HEK293 (cell line): ENCODE results near the gene ME3.

Experiments
- CTCF ChIA-PET: fragments of 350-600 bp; formaldehyde crosslinking; extraction: SDS; loops from one replicate; lab custom pipeline; 2021; ENCODE audit warnings: antibody characterized with exemption; lab: Yijun Ruan, JAX
- POLR2A ChIA-PET: fragments of 300-600 bp; formaldehyde crosslinking; extraction: SDS; loops from one replicate; lab custom pipeline; 2020; ENCODE audit warnings: antibody characterized with exemption, inconsistent platforms; lab: Yijun Ruan, JAX
- H3K27ac ChIP-seq: fragments of 200-500 bp; sonication (Bioruptor generic); 2 replicates; pipeline ENCODE4 v1.5.1; 2014; ENCODE audit warnings: low read depth, low read length, control low read depth, inconsistent platforms; ENCODE audit errors: extremely low read depth
- H3K36me3 ChIP-seq, 2 experiments: fragments of 200-500 bp in 1 of 2; sonication (Bioruptor generic) in 1 of 2; 1 replicate in 1 of 2; 2 replicates in 1 of 2; pipeline ENCODE4 v1.5.1; 2014 to 2017; ENCODE audit warnings: inconsistent platforms in 2 of 2, low read length in 2 of 2; ENCODE audit not compliant: control insufficient read depth in 2 of 2, insufficient read depth in 1 of 2
- H3K4me1 ChIP-seq: fragments of 200-500 bp; sonication (Bioruptor generic); 2 replicates; pipeline ENCODE4 v1.5.1; 2014; ENCODE audit warnings: mild to moderate bottlenecking, low read length, inconsistent platforms; ENCODE audit not compliant: control insufficient read depth, insufficient read depth
- H3K4me3 ChIP-seq: 2 replicates; pipeline ENCODE4 v1.5.1; 2011; ENCODE audit warnings: low read depth, mild to moderate bottlenecking, control low read depth, low read length, moderate library complexity
- H3K9me3 ChIP-seq: fragments of 200-500 bp; sonication (Bioruptor generic); 2 replicates; pipeline ENCODE4 v1.5.1; 2014; ENCODE audit warnings: low read depth, low read length, inconsistent platforms; ENCODE audit not compliant: control insufficient read depth, insufficient read depth
- GFI1B ChIP-seq: fragments of 450-650 bp; formaldehyde crosslinking; IDR thresholded peaks from 2 replicates; pipeline ENCODE4 v1.5.1; 2016; ENCODE audit warnings: missing biosample characterization, missing genetic modification characterization
- HOXC10 ChIP-seq: sonication (generic); formaldehyde crosslinking; IDR thresholded peaks from 2 replicates; pipeline ENCODE4 v1.8.1; 2023; ENCODE audit warnings: mild to moderate bottlenecking, missing genetic modification reagents
- IKZF3 ChIP-seq: fragments of 450-650 bp; IDR thresholded peaks from 2 replicates; pipeline ENCODE4 v1.5.0; 2018; ENCODE audit warnings: missing biosample characterization, mild to moderate bottlenecking, missing genetic modification characterization, moderate library complexity
- KLF16 ChIP-seq: fragments of 450-650 bp; formaldehyde crosslinking; IDR thresholded peaks from 2 replicates; pipeline ENCODE4 v1.5.1; 2017; ENCODE audit warnings: missing biosample characterization, missing genetic modification characterization
- ZBTB11 ChIP-seq: fragments of 450-650 bp; formaldehyde crosslinking; conservative IDR thresholded peaks from 2 replicates; pipeline ENCODE4 v1.5.1; 2016; ENCODE audit warnings: low read depth, missing biosample characterization, missing genetic modification characterization
- ZFP37 ChIP-seq: fragments of 450-650 bp; formaldehyde crosslinking; IDR thresholded peaks from 2 replicates; pipeline ENCODE4 v1.5.1; 2016; ENCODE audit warnings: missing biosample characterization, missing genetic modification characterization
- ZNF10 ChIP-seq: fragments of 450-650 bp; formaldehyde crosslinking; IDR thresholded peaks from 2 replicates; pipeline ENCODE4 v1.5.1; 2017; ENCODE audit warnings: missing biosample characterization, missing genetic modification characterization
- ZNF132 ChIP-seq: fragments of 450-650 bp; formaldehyde crosslinking; IDR thresholded peaks from 2 replicates; pipeline ENCODE4 v1.5.1; 2017; ENCODE audit warnings: missing biosample characterization, missing genetic modification characterization, borderline replicate concordance
- ZNF302 ChIP-seq: fragments of 450-650 bp; formaldehyde crosslinking; IDR thresholded peaks from 2 replicates; pipeline ENCODE4 v1.5.1; 2016; ENCODE audit warnings: missing biosample characterization, missing genetic modification characterization, low read depth
- ZNF311 ChIP-seq: fragments of 450-650 bp; formaldehyde crosslinking; IDR thresholded peaks from 2 replicates; pipeline ENCODE4 v1.5.1; 2017; ENCODE audit warnings: missing biosample characterization, missing genetic modification characterization, borderline replicate concordance
- ZNF324 ChIP-seq: fragments of 450-650 bp; formaldehyde crosslinking; IDR thresholded peaks from 2 replicates; pipeline ENCODE4 v1.5.1; 2016; ENCODE audit warnings: missing biosample characterization, missing genetic modification characterization
- ZNF335 ChIP-seq: fragments of 450-650 bp; formaldehyde crosslinking; conservative IDR thresholded peaks from 2 replicates; pipeline ENCODE4 v1.5.1; 2016; ENCODE audit warnings: missing biosample characterization, missing genetic modification characterization
- ZNF37A ChIP-seq: fragments of 450-650 bp; IDR thresholded peaks from 2 replicates; pipeline ENCODE4 v1.5.1; 2018; ENCODE audit warnings: missing biosample characterization, missing genetic modification characterization
- ZNF394 ChIP-seq: fragments of 450-650 bp; formaldehyde crosslinking; IDR thresholded peaks from 2 replicates; pipeline ENCODE4 v1.5.1; 2016; ENCODE audit warnings: missing biosample characterization, missing genetic modification characterization, mild to moderate bottlenecking, moderate library complexity, borderline replicate concordance
- ZNF404 ChIP-seq: fragments of 450-650 bp; formaldehyde crosslinking; IDR thresholded peaks from 2 replicates; pipeline ENCODE4 v1.5.1; 2017; ENCODE audit warnings: missing biosample characterization, missing genetic modification characterization
- ZNF548 ChIP-seq: fragments of 450-650 bp; formaldehyde crosslinking; IDR thresholded peaks from 2 replicates; pipeline ENCODE4 v1.5.1; 2016; ENCODE audit warnings: missing biosample characterization, missing genetic modification characterization
- ZNF558 ChIP-seq: fragments of 450-650 bp; formaldehyde crosslinking; IDR thresholded peaks from 2 replicates; pipeline ENCODE4 v1.5.1; 2016; ENCODE audit warnings: missing biosample characterization, missing genetic modification characterization
- ZNF571 ChIP-seq: fragments of 450-650 bp; formaldehyde crosslinking; IDR thresholded peaks from 2 replicates; pipeline ENCODE4 v1.5.0; 2017; ENCODE audit warnings: missing biosample characterization, missing genetic modification characterization
- ZNF600 ChIP-seq: fragments of 450-650 bp; formaldehyde crosslinking; IDR thresholded peaks from 2 replicates; pipeline ENCODE4 v1.5.1; 2016; ENCODE audit warnings: missing biosample characterization, missing genetic modification characterization
- ZNF658 ChIP-seq: fragments of 450-650 bp; formaldehyde crosslinking; IDR thresholded peaks from 2 replicates; pipeline ENCODE4; 2016; ENCODE audit warnings: missing biosample characterization, missing genetic modification characterization
- ZNF664 ChIP-seq: fragments of 450-650 bp; formaldehyde crosslinking; IDR thresholded peaks from 2 replicates; pipeline ENCODE4 v1.5.1; 2016; ENCODE audit warnings: missing biosample characterization, missing genetic modification characterization
- ZNF785 ChIP-seq: fragments of 450-650 bp; formaldehyde crosslinking; IDR thresholded peaks from 2 replicates; pipeline ENCODE4 v1.5.1; 2016; ENCODE audit warnings: missing biosample characterization, missing genetic modification characterization
- ZXDB ChIP-seq: fragments of 450-650 bp; formaldehyde crosslinking; IDR thresholded peaks from 2 replicates; pipeline ENCODE4 v1.5.1; 2016; ENCODE audit warnings: missing biosample characterization, missing genetic modification characterization
- TF ChIP-seq, protein P1 (sequence below): fragments of 450-650 bp; formaldehyde crosslinking; IDR thresholded peaks from 2 replicates; pipeline ENCODE4 v1.5.1; 2016; ENCODE audit warnings: missing biosample characterization, missing genetic modification characterization
- TF ChIP-seq, protein P2 (sequence below): fragments of 450-650 bp; formaldehyde crosslinking; IDR thresholded peaks from 2 replicates; pipeline ENCODE4 v1.5.1; 2017; ENCODE audit warnings: missing biosample characterization, missing genetic modification characterization
- TF ChIP-seq, protein P3 (sequence below): fragments of 450-650 bp; formaldehyde crosslinking; IDR thresholded peaks from 2 replicates; pipeline ENCODE4 v1.5.1; 2016; ENCODE audit warnings: missing biosample characterization, missing genetic modification characterization
- TF ChIP-seq, protein P4 (sequence below): fragments of 450-650 bp; formaldehyde crosslinking; optimal IDR thresholded peaks from 2 replicates; pipeline ENCODE3; 2016; ENCODE audit warnings: missing biosample characterization, mild to moderate bottlenecking, missing genetic modification characterization

The ME3 gene

DNA sequence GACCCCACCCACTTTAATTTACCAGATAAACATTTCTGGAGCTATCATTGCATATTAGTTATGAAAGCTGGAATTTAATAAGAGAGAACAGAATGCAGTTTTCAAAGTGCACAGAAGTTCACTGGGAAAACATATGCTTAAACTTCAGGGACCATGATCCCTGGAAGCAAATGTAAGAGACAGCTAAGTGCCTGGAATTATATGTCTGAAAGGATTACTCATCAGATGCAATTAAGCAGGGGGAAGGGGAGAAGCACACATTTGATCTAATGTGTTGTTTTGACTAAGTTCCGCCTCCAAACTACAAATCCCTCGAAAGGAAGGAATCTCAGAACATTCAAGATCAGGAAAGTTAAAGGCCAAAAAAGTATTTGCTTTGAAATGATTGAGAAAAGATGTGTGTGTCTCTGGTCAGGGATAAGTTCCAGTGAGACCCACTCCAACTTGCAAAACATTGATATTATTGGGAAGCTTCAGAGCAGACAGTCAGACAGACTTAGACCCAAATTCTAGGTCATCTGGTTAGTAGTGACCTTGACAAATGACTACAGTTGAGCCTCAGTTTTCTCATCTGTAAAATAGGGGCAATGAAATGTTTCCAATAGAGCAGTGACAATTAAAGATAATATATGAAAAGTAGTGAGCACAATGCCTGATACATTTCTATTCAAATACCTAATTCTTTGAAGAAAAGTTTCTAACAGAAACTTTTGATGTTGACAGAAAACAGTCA lies 147.6 kb downstream of the ME3 start:
- POLR2A ChIA-PET: interaction anchor here (0.8 to 1.6 kb wide), 6 partner anchors 12 to 68 kb away, joined by 3 to 6 read pairs (median 4); no protein-coding TSS in a partner anchor
- Histone ChIP-seq H3K9me3 (no peaks in the 10 kb centered on the region), H3K4me1 (peaks cover 9% of the 10 kb centered on the region), H3K27ac (peak overlapping the region; percentile 86), H3K36me3 (no peaks in the 10 kb centered on the region), H3K4me3 (no peak overlapping the region)
- CTCF ChIA-PET: interaction anchor here (0.6 to 1.6 kb wide), 7 partner anchors 8 to 415 kb away, joined by 3 to 4 read pairs (median 3); no protein-coding TSS in a partner anchor
- TF ChIP-seq, protein P1, sequence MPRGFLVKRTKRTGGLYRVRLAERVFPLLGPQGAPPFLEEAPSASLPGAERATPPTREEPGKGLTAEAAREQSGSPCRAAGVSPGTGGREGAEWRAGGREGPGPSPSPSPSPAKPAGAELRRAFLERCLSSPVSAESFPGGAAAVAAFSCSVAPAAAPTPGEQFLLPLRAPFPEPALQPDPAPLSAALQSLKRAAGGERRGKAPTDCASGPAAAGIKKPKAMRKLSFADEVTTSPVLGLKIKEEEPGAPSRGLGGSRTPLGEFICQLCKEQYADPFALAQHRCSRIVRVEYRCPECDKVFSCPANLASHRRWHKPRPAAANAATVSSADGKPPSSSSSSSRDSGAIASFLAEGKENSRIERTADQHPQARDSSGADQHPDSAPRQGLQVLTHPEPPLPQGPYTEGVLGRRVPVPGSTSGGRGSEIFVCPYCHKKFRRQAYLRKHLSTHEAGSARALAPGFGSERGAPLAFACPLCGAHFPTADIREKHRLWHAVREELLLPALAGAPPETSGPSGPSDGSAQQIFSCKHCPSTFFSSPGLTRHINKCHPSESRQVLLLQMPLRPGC (tag by site-specific recombination): 0 out of 2 replicates have a peak, but pooled peaks have one; percentile 12
- TF ChIP-seq ZNF311 (tag by site-specific recombination) (no peak), ZNF785 (tag by site-specific recombination) (no peak), GFI1B (tag by site-specific recombination) (no peak), ZNF324 (0 out of 2 replicates have a peak, but pooled peaks have one; percentile 27), ZNF664 (no peak), ZNF132 (tag by site-specific recombination) (no peak), ZNF404 (tag by site-specific recombination) (no peak), ZNF302 (tag by site-specific recombination) (no peak), ZNF394 (tag by site-specific recombination) (peak; percentile 42; the same call in 1 of the 2 replicates), ZNF658 (tag by site-specific recombination) (no peak), ZBTB11 (tag by site-specific recombination) (no peak), ZNF571 (no peak), ZNF335 (tag by site-specific recombination) (peak; percentile 76), KLF16 (tag by site-specific recombination) (0 out of 2 replicates have a peak, but pooled peaks have one; percentile 27), ZNF37A (tag by site-specific recombination) (no peak), ZXDB (tag by site-specific recombination) (no peak), ZNF10 (tag by site-specific recombination) (peak; percentile 77), ZFP37 (tag by site-specific recombination) (0 out of 2 replicates have a peak, but pooled peaks have one; percentile 7), ZNF558 (tag by site-specific recombination) (0 out of 2 replicates have a peak, but pooled peaks have one; percentile 14), ZNF600 (no peak), ZNF548 (no peak), HOXC10 (CRISPR knock-in tag) (no peak), IKZF3 (tag by site-specific recombination) (peak; percentile 29; the same call in 1 of the 2 replicates)
- TF ChIP-seq, protein P2, sequence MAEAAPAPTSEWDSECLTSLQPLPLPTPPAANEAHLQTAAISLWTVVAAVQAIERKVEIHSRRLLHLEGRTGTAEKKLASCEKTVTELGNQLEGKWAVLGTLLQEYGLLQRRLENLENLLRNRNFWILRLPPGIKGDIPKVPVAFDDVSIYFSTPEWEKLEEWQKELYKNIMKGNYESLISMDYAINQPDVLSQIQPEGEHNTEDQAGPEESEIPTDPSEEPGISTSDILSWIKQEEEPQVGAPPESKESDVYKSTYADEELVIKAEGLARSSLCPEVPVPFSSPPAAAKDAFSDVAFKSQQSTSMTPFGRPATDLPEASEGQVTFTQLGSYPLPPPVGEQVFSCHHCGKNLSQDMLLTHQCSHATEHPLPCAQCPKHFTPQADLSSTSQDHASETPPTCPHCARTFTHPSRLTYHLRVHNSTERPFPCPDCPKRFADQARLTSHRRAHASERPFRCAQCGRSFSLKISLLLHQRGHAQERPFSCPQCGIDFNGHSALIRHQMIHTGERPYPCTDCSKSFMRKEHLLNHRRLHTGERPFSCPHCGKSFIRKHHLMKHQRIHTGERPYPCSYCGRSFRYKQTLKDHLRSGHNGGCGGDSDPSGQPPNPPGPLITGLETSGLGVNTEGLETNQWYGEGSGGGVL (tag by site-specific recombination): no peak; the same call in 1 of the 2 replicates
- TF ChIP-seq, protein P3, sequence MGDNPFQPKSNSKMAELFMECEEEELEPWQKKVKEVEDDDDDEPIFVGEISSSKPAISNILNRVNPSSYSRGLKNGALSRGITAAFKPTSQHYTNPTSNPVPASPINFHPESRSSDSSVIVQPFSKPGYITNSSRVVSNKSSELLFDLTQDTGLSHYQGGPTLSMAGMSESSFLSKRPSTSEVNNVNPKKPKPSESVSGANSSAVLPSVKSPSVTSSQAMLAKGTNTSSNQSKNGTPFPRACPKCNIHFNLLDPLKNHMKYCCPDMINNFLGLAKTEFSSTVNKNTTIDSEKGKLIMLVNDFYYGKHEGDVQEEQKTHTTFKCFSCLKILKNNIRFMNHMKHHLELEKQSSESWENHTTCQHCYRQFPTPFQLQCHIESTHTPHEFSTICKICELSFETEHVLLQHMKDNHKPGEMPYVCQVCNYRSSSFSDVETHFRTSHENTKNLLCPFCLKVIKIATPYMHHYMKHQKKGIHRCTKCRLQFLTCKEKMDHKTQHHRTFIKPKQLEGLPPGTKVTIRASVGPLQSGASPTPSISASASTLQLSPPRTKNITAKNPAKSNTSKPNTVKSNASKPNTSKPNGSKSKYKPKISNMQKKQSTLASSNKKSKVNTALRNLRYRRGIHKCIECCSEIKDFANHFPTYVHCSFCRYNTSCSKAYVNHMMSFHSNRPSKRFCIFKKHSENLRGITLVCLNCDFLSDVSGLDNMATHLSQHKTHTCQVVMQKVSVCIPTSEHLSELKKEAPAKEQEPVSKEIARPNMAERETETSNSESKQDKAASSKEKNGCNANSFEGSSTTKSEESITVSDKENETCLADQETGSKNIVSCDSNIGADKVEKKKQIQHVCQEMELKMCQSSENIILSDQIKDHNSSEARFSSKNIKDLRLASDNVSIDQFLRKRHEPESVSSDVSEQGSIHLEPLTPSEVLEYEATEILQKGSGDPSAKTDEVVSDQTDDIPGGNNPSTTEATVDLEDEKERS (tag by site-specific recombination): no peak
- TF ChIP-seq, protein P4, sequence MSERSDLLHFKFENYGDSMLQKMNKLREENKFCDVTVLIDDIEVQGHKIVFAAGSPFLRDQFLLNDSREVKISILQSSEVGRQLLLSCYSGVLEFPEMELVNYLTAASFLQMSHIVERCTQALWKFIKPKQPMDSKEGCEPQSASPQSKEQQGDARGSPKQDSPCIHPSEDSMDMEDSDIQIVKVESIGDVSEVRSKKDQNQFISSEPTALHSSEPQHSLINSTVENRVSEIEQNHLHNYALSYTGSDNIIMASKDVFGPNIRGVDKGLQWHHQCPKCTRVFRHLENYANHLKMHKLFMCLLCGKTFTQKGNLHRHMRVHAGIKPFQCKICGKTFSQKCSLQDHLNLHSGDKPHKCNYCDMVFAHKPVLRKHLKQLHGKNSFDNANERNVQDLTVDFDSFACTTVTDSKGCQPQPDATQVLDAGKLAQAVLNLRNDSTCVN (tag by site-specific recombination): no peak
